Inferior parietal cortex (tissue), 1 donor: ENCODE data around the gene SIK2.
"Not testable (repeated sequence)": the region's sequence is repeated elsewhere in the genome, so short reads cannot be mapped to it uniquely, and the experiment has no call there.

ENCODE experiments used
- DNase-seq: peaks from one replicate; pipeline ENCODE4 v3.0.0-alpha.2; 2016; ENCODE audit errors: extremely low spot score

SIK2 gene

GRCh38 chr11:111759778-111760407, 157.6 kb downstream of the SIK2 start:
- DNase-seq = no peak

GRCh38 chr11:111761036-111761435, 158.8 kb downstream of the SIK2 start:
- DNase-seq = no peak

DNA sequence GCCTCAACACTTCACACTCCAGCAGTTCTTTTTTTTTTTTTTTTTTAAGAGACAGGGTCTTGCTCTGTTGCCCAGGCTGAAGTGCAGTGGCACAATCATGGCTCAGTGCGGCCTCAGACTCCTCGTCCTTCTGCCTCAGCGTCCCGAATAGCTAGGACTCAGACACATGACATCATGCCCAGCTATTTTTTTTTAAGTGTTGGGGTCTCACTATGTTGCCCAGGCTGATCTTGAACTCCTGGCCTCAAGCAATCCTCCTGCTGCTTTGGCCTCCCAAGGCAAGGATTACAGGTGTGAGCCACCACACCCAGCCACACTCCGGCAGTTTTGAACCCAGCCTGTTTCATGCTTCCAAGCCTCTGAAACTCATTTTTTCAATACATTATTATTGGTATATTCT, 160.3 kb downstream of the SIK2 start:
- DNase-seq = no peak

DNA sequence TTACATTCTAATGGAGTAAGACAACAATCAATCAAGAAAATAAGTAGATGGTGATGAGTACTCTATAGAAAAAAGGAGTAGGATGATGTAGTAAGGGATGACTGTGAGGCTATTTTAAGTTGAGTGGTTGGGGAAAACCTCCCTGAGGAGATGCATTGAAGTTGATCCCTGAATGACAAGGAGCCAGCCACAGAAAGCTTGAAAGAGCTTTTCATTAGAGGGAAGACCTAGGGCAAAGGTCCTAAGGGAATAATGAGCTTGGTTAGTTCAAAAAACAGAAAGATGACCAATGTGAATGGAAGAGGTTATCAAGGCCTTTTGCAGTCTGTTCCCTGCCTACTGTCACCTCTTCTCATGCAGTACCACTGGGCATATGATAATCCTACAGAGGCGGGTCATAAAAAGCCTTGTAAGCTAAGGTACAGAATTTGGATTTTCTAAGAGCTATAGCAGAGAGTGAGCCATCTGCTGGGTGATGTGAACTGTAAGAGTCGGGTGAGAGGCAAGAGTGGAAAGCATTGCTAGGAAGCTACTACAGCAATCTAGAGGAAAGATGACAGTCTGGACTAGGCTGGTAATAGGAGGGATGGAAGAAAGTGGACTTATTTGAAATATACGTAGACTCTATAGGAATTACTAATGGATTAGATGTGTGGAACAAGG, 160.9 kb downstream of the SIK2 start:
- peak; percentile 68 for DNase-seq

- no peak for DNase-seq
Measured at GRCh38 chr11:111764621-111765020, 162.4 kb downstream of the SIK2 start.

DNA sequence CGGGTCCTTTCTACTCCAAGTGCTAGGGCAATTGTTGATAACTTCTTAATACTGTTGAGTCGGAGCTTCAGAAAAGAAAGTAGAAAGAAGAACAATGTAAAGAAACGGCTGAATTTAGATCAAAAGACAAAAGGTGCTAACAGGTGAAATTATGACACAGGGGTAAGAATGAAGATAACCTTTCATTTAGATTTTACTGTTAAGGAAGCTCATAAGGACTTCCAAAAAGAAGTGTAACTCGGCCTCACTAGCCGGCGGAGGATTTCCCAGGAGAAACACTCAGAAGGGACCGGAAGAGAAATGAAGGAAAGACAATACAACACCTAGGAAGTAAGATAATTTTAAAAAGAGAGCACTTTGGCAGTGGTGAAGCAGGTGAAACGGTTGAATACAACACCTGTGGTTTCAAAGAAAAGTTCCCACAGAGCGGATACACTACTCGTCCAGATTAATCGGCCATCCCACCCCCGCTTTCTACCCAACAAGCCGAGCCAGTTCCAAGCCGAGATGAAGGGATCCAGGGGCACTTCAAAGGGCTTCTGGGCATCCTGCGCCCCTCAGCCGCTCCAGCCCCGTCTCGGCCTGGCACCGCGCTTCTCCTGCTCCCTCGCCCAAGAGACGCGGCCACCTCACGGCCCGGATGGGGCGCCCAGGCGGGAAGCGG, 163.2 kb downstream of the SIK2 start:
- peak; percentile 40 for DNase-seq

- DNase-seq = peak; percentile 77
Measured at GRCh38 chr11:111765984-111766833, 164.0 kb downstream of the SIK2 start, which contains the start of gene PPP2R1B. Gene PPP2R1B (minus strand): TSS chr11:111766389. CDS start chr11:111766361, 28 bp downstream.

GRCh38 chr11:111766834-111767142, 164.5 kb downstream of the SIK2 start:
- DNase-seq = peak; percentile 65

DNA sequence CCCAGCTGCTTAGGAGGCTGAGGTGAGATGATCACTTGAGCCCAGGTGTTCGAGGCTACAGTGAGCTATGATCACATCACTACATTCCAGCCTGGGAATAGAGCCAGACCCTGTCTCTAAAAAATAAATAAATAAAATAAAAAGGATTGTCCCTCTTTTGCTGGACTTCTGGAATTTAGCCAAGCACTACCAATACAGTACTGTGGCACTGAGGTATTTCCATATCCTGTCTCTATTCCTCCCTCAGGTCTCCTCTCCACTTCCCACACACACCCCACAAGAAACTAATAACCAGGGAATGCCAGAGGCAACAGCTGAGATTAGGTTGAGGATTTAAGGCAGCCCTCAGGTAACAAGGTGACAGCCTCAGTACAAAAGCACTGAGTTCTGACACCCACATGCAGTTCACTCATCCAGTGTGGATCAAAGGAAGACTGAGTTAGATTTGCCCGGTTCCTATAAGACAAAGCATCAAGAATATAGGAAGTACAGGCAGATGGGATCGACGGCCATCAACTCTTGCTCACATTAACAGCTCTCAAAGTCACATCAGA, 168.4 kb downstream of the SIK2 start:
- no peak for DNase-seq

DNA sequence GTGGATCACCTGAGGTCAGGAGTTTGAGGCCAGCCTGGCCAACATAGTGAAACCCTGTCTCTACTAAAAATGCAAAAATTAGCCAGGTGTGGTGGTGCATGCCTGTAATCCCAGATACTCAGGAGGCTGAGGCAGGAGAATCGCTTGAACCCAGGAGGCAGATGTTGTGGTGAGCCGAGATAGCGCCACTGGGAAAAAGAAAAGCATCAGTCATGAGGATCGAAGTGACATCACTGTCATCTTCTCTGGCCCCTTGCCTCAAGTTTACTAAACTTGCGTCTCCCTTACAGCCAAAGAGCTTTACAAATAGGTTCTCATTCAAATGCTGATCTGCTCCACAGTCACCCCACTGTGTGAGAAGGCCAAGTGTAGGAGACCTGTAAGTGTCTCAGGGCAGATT, 169.0 kb downstream of the SIK2 start:
- DNase-seq = not testable (repeated sequence)

DNA sequence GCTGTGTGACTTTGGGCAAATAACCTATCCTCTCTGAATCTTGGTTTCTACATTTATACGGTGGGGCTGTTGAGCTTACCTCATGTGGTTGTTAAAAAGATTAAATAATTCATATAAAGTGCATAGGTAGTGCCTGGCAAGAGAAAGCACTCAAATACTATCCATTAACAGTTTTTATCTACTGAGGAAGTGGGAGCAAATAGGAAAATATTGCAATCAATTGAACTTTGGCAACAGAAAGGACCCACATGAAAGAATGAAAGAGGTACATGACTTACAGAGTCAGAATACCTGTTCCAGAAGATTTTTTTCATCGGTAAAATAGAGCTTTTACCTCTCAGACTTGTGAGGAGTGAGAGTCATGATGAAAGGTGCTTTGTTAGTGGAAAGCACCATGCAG, 170.3 kb downstream of the SIK2 start:
- DNase-seq = no peak

GRCh38 chr11:111774955-111775710, 172.9 kb downstream of the SIK2 start:
- no peak for DNase-seq

- DNase-seq = no peak
Measured at GRCh38 chr11:111776398-111777093, 174.3 kb downstream of the SIK2 start.

DNA sequence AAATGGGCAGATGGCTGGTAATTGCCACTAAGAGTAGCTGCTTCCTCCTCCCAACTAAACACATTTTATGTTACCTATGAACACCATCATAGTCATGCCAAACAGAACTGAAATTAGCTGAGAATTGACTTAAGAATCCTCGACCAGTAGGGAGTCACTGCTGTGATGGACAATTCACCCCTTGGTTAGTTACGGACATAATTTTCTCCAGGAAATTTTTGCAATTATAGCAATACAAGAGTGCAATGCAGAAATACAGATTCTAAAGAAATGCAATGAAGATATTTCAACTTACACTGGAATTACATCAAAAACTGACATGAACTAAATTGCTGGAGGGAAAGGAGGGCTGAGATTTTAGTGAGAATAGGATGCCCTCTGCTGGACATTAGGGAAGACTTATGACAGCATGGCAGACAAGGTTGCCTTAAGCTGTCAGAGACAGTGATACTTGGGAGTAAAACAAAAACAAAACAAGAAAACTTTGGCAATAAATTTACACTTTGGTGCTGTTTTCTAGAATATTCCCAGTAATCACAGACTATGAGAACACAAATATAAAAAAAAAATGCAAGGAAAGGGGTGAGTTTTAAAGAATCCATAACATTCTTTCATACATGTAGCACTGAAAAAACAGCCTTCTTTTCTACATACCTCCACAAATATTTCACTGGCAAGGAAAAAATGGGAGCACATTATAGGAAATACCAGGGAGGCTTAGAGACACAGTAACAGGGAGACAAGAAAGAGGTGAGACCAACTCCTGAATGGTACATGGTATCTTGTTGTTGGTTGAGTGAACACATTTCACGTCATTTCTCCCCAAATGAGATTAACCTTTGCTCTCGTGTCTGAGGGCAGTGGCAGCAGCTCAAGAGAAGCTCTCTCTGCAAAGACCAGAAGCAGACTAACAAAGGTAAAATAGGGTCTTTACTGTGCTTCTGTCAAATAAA, 175.1 kb downstream of the SIK2 start:
- peak; percentile 92 for DNase-seq

DNA sequence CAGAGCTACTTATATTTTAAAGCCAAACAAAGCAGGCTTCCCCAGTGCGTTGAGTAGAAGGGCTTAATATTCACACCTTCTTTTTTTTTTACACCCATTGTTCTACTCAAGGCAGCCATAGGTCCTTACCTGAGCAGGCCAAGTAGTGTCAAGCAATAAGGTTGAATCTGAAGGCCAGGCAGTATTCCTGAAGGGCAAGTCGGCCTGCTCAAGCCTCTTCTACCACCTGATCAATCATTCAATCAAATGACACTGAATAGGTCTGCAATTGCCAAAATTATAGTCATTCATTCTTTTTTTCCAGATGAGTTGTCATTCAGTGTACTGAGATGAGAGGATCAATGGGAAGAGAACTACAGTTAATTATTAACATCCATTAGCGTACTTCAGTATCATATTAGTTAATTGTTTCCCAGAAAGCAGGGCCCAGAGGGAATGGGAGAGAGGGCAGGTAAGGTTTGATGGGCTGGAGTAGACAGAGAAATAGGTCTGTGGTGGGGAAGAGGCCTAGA, 175.9 kb downstream of the SIK2 start:
- DNase-seq = no peak

DNA sequence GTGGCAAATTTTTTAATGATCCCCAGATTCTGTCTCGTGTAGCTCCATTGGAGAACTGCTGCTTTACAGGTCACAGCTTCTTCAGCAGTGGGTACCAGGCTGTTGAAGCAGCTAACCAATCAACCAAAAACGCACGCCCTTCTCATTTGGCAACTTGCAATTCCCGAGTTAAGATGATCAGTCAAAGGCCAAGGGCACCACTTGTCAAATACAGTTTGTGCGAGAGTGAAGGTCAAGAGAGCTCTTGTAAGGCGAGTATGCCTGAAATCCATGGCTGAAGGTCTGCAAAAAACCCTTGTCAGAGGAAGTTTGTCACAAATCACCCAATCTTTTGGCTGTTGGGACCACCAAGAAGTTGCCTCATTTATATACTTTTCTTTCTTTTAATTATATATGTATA, 176.9 kb downstream of the SIK2 start:
- DNase-seq = no peak
